Measurements from ENCODE around the gene NOL6. TPM values are rescaled to one million over a fixed set of nuclear protein-coding genes. Genes with fewer than 3 reads are reported as not detected.

Gene NOL6
- total RNA-seq, 1 experiment from 2014 or later, result 64.4 TPM

DNA sequence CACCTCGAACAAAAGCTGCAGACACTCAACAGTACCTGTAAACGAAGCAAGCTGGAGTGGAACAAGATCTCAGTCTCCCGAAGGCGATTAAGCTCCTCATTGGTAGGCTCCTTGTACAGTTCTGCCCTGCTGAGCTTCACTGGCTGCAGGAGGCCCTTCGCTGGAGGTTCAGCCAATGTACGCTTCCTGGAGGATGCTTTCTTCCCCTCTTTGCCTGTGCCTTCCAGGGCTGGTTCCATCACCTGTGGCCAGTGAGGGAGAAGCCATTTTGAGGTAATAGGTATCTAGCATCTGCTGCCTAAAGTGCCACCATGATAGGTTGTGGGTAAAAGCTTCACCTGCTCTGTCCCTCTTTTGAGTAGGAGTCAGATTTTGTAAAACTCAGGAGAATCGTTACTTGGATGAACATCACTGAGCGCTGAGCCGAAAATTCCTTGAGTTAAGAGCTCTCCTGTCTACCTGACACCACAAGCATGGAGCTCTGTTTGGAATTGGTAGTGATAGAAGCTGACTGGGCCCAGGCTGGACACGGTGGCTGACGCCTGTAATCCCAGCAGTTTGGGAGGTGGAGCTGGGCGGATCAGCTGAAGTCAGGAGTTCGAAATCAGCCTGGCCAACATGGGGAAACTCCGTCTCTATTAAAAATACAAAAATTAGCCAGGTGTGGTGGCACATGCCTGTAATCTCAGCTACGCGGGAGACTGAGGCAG, 1.4 kb downstream of the NOL6 start:
- H3K4me2 ChIP-seq (ENCODE audit: insufficient read depth, insufficient read length, low read length), result peak overlapping the region; percentile 99
- H3K9me3 Mint-ChIP-seq, result no peaks in the 10 kb centered on the region; a peak in 1 of 5 replicates
- H2BK5ac ChIP-seq (ENCODE audit: insufficient read length, low read length), result no peak overlapping the region
- H4K5ac ChIP-seq (ENCODE audit: insufficient read length, low read depth, low read length), result no peak overlapping the region
- H2BK120ac ChIP-seq (ENCODE audit: low read depth, low read length, poor library complexity, severe bottlenecking), result no peak overlapping the region
- no peak overlapping the region for H2BK15ac ChIP-seq (ENCODE audit: low read depth, low read length)
- peaks cover 33 to 54% (median 45%) of the 10 kb centered on the region in 3 experiments; a peak in 6 of 7 replicates for H3K36me3 Mint-ChIP-seq (ENCODE audit: insufficient read depth in 1 of 3, low read depth in 3 of 3)
- H3K14ac ChIP-seq (ENCODE audit: insufficient read depth, low read length), result no peak overlapping the region
- TF ChIP-seq, protein P1, sequence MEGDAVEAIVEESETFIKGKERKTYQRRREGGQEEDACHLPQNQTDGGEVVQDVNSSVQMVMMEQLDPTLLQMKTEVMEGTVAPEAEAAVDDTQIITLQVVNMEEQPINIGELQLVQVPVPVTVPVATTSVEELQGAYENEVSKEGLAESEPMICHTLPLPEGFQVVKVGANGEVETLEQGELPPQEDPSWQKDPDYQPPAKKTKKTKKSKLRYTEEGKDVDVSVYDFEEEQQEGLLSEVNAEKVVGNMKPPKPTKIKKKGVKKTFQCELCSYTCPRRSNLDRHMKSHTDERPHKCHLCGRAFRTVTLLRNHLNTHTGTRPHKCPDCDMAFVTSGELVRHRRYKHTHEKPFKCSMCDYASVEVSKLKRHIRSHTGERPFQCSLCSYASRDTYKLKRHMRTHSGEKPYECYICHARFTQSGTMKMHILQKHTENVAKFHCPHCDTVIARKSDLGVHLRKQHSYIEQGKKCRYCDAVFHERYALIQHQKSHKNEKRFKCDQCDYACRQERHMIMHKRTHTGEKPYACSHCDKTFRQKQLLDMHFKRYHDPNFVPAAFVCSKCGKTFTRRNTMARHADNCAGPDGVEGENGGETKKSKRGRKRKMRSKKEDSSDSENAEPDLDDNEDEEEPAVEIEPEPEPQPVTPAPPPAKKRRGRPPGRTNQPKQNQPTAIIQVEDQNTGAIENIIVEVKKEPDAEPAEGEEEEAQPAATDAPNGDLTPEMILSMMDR (conservative IDR thresholded peaks at IDR 0.05), result no peak
- peak overlapping the region; percentile 16 for H3K9ac ChIP-seq (ENCODE audit: extremely low read depth, insufficient read length, low read length)
- H4K91ac ChIP-seq (ENCODE audit: insufficient read length, low read depth, low read length), result no peak overlapping the region
- H3K4me3 Mint-ChIP-seq, result peak overlapping the region; percentile 98 to 100
- no peaks in the 10 kb centered on the region for H3K9me3 ChIP-seq (ENCODE audit: control insufficient read depth, low read depth, low read length)
- no peaks in the 10 kb centered on the region for H3K27me3 Mint-ChIP-seq (ENCODE audit: low read depth)
- H2AFZ ChIP-seq (ENCODE audit: low read length), result no peak overlapping the region
- H3K4me1 ChIP-seq (ENCODE audit: insufficient read depth, low read length), result 0 out of 2 replicates have a peak, but pooled peaks cover 2% of the 10 kb centered on the region
- no peak overlapping the region for H2AK5ac ChIP-seq (ENCODE audit: insufficient read length, low read length)
- H3K4ac ChIP-seq (ENCODE audit: low read depth, low read length), result no peak overlapping the region
- no peak overlapping the region for H3T11ph ChIP-seq (ENCODE audit: low read length)
- no CpG with 5 or more reads among the region's 16 CpGs for WGBS (ENCODE audit: extremely low coverage, insufficient read length, low lambda C conversion rate)
- no peaks in the 10 kb centered on the region for H3K27me3 ChIP-seq (ENCODE audit: insufficient read depth, low read length)
- H3K23ac ChIP-seq (ENCODE audit: insufficient read length, low read depth, low read length), result no peak overlapping the region
- H2BK20ac ChIP-seq (ENCODE audit: low read depth, low read length, poor library complexity, severe bottlenecking), result no peak overlapping the region
- peaks cover 6% of the 10 kb centered on the region for H3K23me2 ChIP-seq (ENCODE audit: insufficient read length, low read depth, low read length, poor library complexity, severe bottlenecking)
- H3K4me1 Mint-ChIP-seq, result peaks cover 11 to 12% of the 10 kb centered on the region in 2 experiments; a peak in 3 of 4 replicates
- H3K27ac ChIP-seq (ENCODE audit: insufficient read length, low read depth, low read length), result no peak overlapping the region
- no peak overlapping the region for H3K27ac Mint-ChIP-seq
- no peak for DNase-seq
- no peaks in the 10 kb centered on the region for H4K20me1 ChIP-seq (ENCODE audit: control insufficient read depth, insufficient read depth, insufficient read length)
- peaks cover 4% of the 10 kb centered on the region for H3K79me1 ChIP-seq (ENCODE audit: insufficient read depth, low read depth, low read length, poor library complexity, severe bottlenecking)
- no peak overlapping the region for H2BK12ac ChIP-seq (ENCODE audit: insufficient read length, low read depth, low read length)
- H3K79me2 ChIP-seq (ENCODE audit: insufficient read depth, low read length), result peaks cover 11% of the 10 kb centered on the region
- H3K56ac ChIP-seq (ENCODE audit: insufficient read length, low read depth, low read length), result no peak overlapping the region
- no peak overlapping the region for H3K18ac ChIP-seq (ENCODE audit: insufficient read length, low read depth, low read length)
- H4K8ac ChIP-seq (replicated peaks; ENCODE audit: insufficient read length, low read depth, low read length), result no peak overlapping the region

Data from H9 (cell line).